IMR-90 (cell line): ENCODE results near the gene C15orf39. TPM values are rescaled to one million over a fixed set of nuclear protein-coding genes. Genes with fewer than 3 reads are reported as not detected.
A peak's percentile ranks its signal among the peaks of the same experiment; 100 is the strongest.

Experiments
- ATAC-seq: fragments of 200-7000 bp; cut with Tn5 transposase; 2 replicates; pipeline ENCODE4 v1.9.1; 2020; ENCODE audit warnings: low read depth, mild to moderate bottlenecking, moderate library complexity
- BruUV-seq: library from RNA; stranded (reverse); fragments of 400-500 nt; replicated peaks from 2 replicates; lab custom pipeline; 2021; lab: Mats Ljungman, UMichigan
- CTCF ChIA-PET: fragments of 300-600 bp; formaldehyde crosslinking; extraction: SDS; loops from one replicate; lab custom pipeline; 2021; ENCODE audit warnings: antibody characterized with exemption; lab: Yijun Ruan, JAX
- POLR2A ChIA-PET: fragments of 300-600 bp; sonication (Branson Sonifier 250); formaldehyde crosslinking; loops from one replicate; lab custom pipeline; 2022; ENCODE audit warnings: antibody characterized with exemption; ENCODE audit not compliant: unreplicated experiment; lab: Charles Lee
- DNase-seq: peaks from one replicate; pipeline ENCODE4 v3.0.0; 2013
- H2AFZ ChIP-seq: replicated peaks from 2 replicates; pipeline ENCODE3; 2013; ENCODE audit warnings: low read length, mild to moderate bottlenecking; ENCODE audit not compliant: poor library complexity
- H2AK5ac ChIP-seq: 2 replicates; pipeline ENCODE4 v1.6.1; 2013; ENCODE audit warnings: low read depth, low read length, inconsistent platforms
- H2AK9ac ChIP-seq: replicated peaks from 2 replicates; pipeline ENCODE3; 2013; ENCODE audit warnings: mild to moderate bottlenecking, low read depth, low read length, moderate library complexity; ENCODE audit not compliant: poor library complexity
- H2BK120ac ChIP-seq: 2 replicates; pipeline ENCODE4 v1.6.1; 2013; ENCODE audit warnings: low read depth, low read length, inconsistent platforms
- H2BK15ac ChIP-seq: 3 replicates; pipeline ENCODE4 v1.6.1; 2013; ENCODE audit warnings: low read depth, low read length, inconsistent platforms
- H2BK20ac ChIP-seq: 2 replicates; pipeline ENCODE4 v1.6.1; 2013; ENCODE audit warnings: low read depth, mild to moderate bottlenecking, inconsistent platforms, low read length, moderate library complexity
- H2BK5ac ChIP-seq: 2 replicates; pipeline ENCODE4 v1.6.1; 2013; ENCODE audit warnings: mild to moderate bottlenecking, low read depth, low read length, inconsistent platforms; ENCODE audit not compliant: poor library complexity, severe bottlenecking
- H3K14ac ChIP-seq: replicated peaks from 2 replicates; pipeline ENCODE4 v1.6.1; 2013; ENCODE audit warnings: low read depth, low read length, inconsistent platforms
- H3K18ac ChIP-seq: 2 replicates; pipeline ENCODE4 v1.6.1; 2013; ENCODE audit warnings: low read depth, low read length, control low read depth
- H3K23ac ChIP-seq: 2 replicates; pipeline ENCODE4 v1.6.1; 2013; ENCODE audit warnings: low read depth, low read length, inconsistent platforms
- H3K27ac ChIP-seq: 2 replicates; pipeline ENCODE4 v1.5.1; 2013; ENCODE audit warnings: mild to moderate bottlenecking, control low read depth, low read length; ENCODE audit not compliant: insufficient read depth
- H3K27me3 ChIP-seq: 2 replicates; pipeline ENCODE4 v1.6.1; 2013; ENCODE audit warnings: low read length; ENCODE audit not compliant: control insufficient read depth, insufficient read depth
- H3K36me3 ChIP-seq: 2 replicates; pipeline ENCODE4 v1.6.1; 2013; ENCODE audit warnings: low read length, mixed read lengths; ENCODE audit not compliant: control insufficient read depth, insufficient read depth
- H3K4ac ChIP-seq: 2 replicates; pipeline ENCODE4 v1.6.1; 2013; ENCODE audit warnings: low read depth, low read length, inconsistent platforms
- H3K4me1 ChIP-seq: 2 replicates; pipeline ENCODE4 v1.6.1; 2013; ENCODE audit warnings: low read length, mixed read lengths; ENCODE audit not compliant: control insufficient read depth, insufficient read depth
- H3K4me2 ChIP-seq: 2 replicates; pipeline ENCODE4 v1.6.1; 2013; ENCODE audit warnings: low read depth, mild to moderate bottlenecking, control low read depth, low read length, moderate library complexity
- H3K4me3 ChIP-seq: 2 replicates; pipeline ENCODE4 v1.5.1; 2013; ENCODE audit warnings: low read depth, mild to moderate bottlenecking, control low read depth, low read length, moderate library complexity; ENCODE audit not compliant: insufficient read depth
- H3K56ac ChIP-seq: 2 replicates; pipeline ENCODE4 v1.6.1; 2013; ENCODE audit warnings: low read length, inconsistent platforms; ENCODE audit not compliant: insufficient read depth; ENCODE audit errors: extremely low read depth
- H3K79me1 ChIP-seq, 2 experiments: 2 replicates each; pipeline ENCODE4 v1.6.1; 2013; ENCODE audit warnings: low read length in 2 of 2, inconsistent platforms in 1 of 2, low read depth in 1 of 2
- H3K9ac ChIP-seq: 2 replicates; pipeline ENCODE4 v1.6.1; 2013; ENCODE audit warnings: low read depth, low read length, control low read depth
- H3K9me1 ChIP-seq: 2 replicates; pipeline ENCODE4 v1.6.1; 2013; ENCODE audit warnings: low read length, inconsistent platforms; ENCODE audit not compliant: insufficient read depth
- H3K9me3 ChIP-seq: 2 replicates; pipeline ENCODE4 v1.6.1; 2013; ENCODE audit warnings: low read length; ENCODE audit not compliant: control insufficient read depth, insufficient read depth
- H4K20me1 ChIP-seq: 2 replicates; pipeline ENCODE4 v1.6.1; 2013; ENCODE audit warnings: low read length, inconsistent platforms; ENCODE audit not compliant: insufficient read depth
- H4K5ac ChIP-seq: 2 replicates; pipeline ENCODE4 v1.6.1; 2013; ENCODE audit warnings: mild to moderate bottlenecking, low read depth, low read length, control low read depth
- H4K8ac ChIP-seq, 2 experiments: 2 replicates each; pipeline ENCODE4 v1.6.1; 2013; ENCODE audit warnings: low read depth in 2 of 2, low read length in 2 of 2, control low read depth in 1 of 2, inconsistent platforms in 1 of 2
- H4K91ac ChIP-seq: 2 replicates; pipeline ENCODE4 v1.6.1; 2013; ENCODE audit warnings: low read depth, low read length, inconsistent platforms; ENCODE audit not compliant: insufficient read depth
- BHLHE40 ChIP-seq: fragments of 150-350 bp; IDR thresholded peaks from 2 replicates; pipeline ENCODE4 v1.6.1; 2016; ENCODE audit warnings: mild to moderate bottlenecking, low read depth, low read length
- CEBPB ChIP-seq: IDR thresholded peaks from 2 replicates; pipeline ENCODE4 v1.6.1; 2012; ENCODE audit warnings: low read depth, low read length, improper control_type of control experiment
- CHD1 ChIP-seq: IDR thresholded peaks from 2 replicates; pipeline ENCODE4 v1.6.1; 2012; ENCODE audit warnings: low read depth, low read length, improper control_type of control experiment
- CTCF ChIP-seq: conservative IDR thresholded peaks from 2 replicates; pipeline ENCODE4 v1.5.1; 2012; ENCODE audit warnings: mild to moderate bottlenecking, low read depth, low read length, improper control_type of control experiment
- ELK1 ChIP-seq: fragments of 150-350 bp; IDR thresholded peaks from 2 replicates; pipeline ENCODE4 v1.6.1; 2016; ENCODE audit warnings: low read depth, mild to moderate bottlenecking, low read length, moderate library complexity, borderline replicate concordance
- MAFK ChIP-seq: IDR thresholded peaks from 2 replicates; pipeline ENCODE4 v1.6.1; 2012; ENCODE audit warnings: low read depth, low read length, improper control_type of control experiment
- MAZ ChIP-seq: IDR thresholded peaks from 2 replicates; pipeline ENCODE4 v1.6.1; 2012; ENCODE audit warnings: low read depth, mild to moderate bottlenecking, low read length, improper control_type of control experiment, moderate library complexity, borderline replicate concordance
- MXI1 ChIP-seq: IDR thresholded peaks from 2 replicates; pipeline ENCODE4 v1.6.1; 2012; ENCODE audit warnings: low read depth, mild to moderate bottlenecking, low read length, moderate library complexity, borderline replicate concordance
- POLR2A ChIP-seq: IDR thresholded peaks from 2 replicates; pipeline ENCODE4 v1.6.1; 2012; ENCODE audit warnings: mild to moderate bottlenecking, low read depth, low read length
- RAD21 ChIP-seq: IDR thresholded peaks from 2 replicates; pipeline ENCODE4 v1.6.1; 2012; ENCODE audit warnings: low read length, improper control_type of control experiment
- RCOR1 ChIP-seq: IDR thresholded peaks from 2 replicates; pipeline ENCODE4 v1.6.1; 2012; ENCODE audit warnings: mild to moderate bottlenecking, low read length, improper control_type of control experiment; ENCODE audit not compliant: insufficient replicate concordance
- RFX5 ChIP-seq: IDR thresholded peaks from 2 replicates; pipeline ENCODE4 v1.8.0; 2012; ENCODE audit warnings: low read depth, mild to moderate bottlenecking, low read length, moderate library complexity
- SMC3 ChIP-seq: fragments of 150-350 bp; IDR thresholded peaks from 2 replicates; pipeline ENCODE4 v1.6.1; 2016; ENCODE audit warnings: low read depth, mild to moderate bottlenecking, antibody characterized with exemption, low read length, moderate library complexity
- USF2 ChIP-seq: fragments of 150-350 bp; IDR thresholded peaks from 2 replicates; pipeline ENCODE4 v1.6.1; 2017; ENCODE audit warnings: mild to moderate bottlenecking, antibody characterized with exemption, low read length, low read depth
- WGBS, 2 experiments: methylation state at CpG; one replicate each; pipeline versions ENCODE4 v1.1.5 to v1.1.7; 2013; ENCODE audit warnings: missing lambda C conversion rate in 2 of 2; ENCODE audit not compliant: insufficient read length in 1 of 2; ENCODE audit errors: extremely low coverage in 2 of 2; 5-methylcytosine and 5-hydroxymethylcytosine counted together
- dilution Hi-C: fragments of 300-500 bp; cut with HindIII; formaldehyde crosslinking; loops from one replicate; pipeline ENCODE4 v1.14.3; 2018; ENCODE audit warnings: low sequenced_read_pairs; ENCODE audit not compliant: unreplicated experiment
- in situ Hi-C: fragments of 300-500 bp; cut with MboI; formaldehyde crosslinking; loops from 3 replicates; pipeline ENCODE4 v1.14.3; 2019; ENCODE audit warnings: low sequenced_read_pairs, inconsistent platforms, mixed read lengths
- intact Hi-C: fragments of 100-400 bp; cut with micrococcal nuclease; formaldehyde crosslinking; loops from 2 replicates; pipeline ENCODE4 v1.10.0; 2022
- polyA plus RNA-seq, 3 experiments: library from polyadenylated mRNA; depleted of rRNA; stranded (reverse); fragments of >200 nt; gene quantifications; 2 replicates each; pipeline ENCODE4 v1.2.3, GENCODE V29; 2012; ENCODE audit warnings: low replicate concordance in 1 of 3
- total RNA-seq: library from RNA; depleted of rRNA; stranded (reverse); fragments of >200 nt; gene quantifications from 2 replicates; pipeline ENCODE4 v1.2.3, GENCODE V29; 2012

The C15orf39 gene
- total and polyA plus RNA-seq, 2 of the 4 experiments (the other 2 are of a cell fraction): 1.3 to 5.7 TPM

GRCh38 chr15:75178171-75178937, 23.3 kb upstream of the C15orf39 start:
- CTCF ChIA-PET: no interaction called here
- Histone ChIP-seq H3K23ac (no peak overlapping the region; the same call in 1 of the 2 replicates), H3K4ac (peak overlapping the region; percentile 6; the same call in 1 of the 2 replicates), H2BK15ac (no peak overlapping the region), H3K4me2 (peak overlapping the region; percentile 29; the same call in 1 of the 2 replicates), H3K27me3 (peaks cover 11% of the 10 kb centered on the region), H2AK5ac (no peak overlapping the region), H2BK120ac (peak overlapping the region; percentile 10; the same call in 1 of the 2 replicates), H3K56ac (no peak overlapping the region; the same call in 1 of the 2 replicates), H3K14ac (no peak overlapping the region), H3K4me1 (peaks cover 27% of the 10 kb centered on the region), H2BK20ac (0 out of 2 replicates have a peak overlapping the region, but pooled peaks have one; percentile 29), H3K9ac (no peak overlapping the region), H2AK9ac (no peak overlapping the region), H3K36me3 (no peaks in the 10 kb centered on the region), H2AFZ (peak overlapping the region; percentile 54), H4K8ac (peak overlapping the region; percentile 1 to 30; a peak in 1 of 4 replicates), H3K18ac (no peak overlapping the region), H4K20me1 (no peaks in the 10 kb centered on the region), H3K79me1 (no peaks in the 10 kb centered on the region), H3K27ac (no peak overlapping the region), H4K91ac (0 out of 2 replicates have a peak overlapping the region, but pooled peaks have one; percentile 12), H3K9me3 (no peaks in the 10 kb centered on the region), H4K5ac (no peak overlapping the region; the same call in 1 of the 2 replicates), H2BK5ac (no peak overlapping the region), H3K4me3 (no peak overlapping the region), H3K9me1 (peaks cover 2% of the 10 kb centered on the region; the same call in 1 of the 2 replicates)
- in situ Hi-C loops: no loop called here
- dilution Hi-C loops: no loop called here
- BruUV-seq: no TSS peak
- POLR2A ChIA-PET: no interaction called here
- ATAC-seq: peak; percentile 8; the same call in 1 of the 2 replicates
- 8% methylated on average over 8 of the region's 53 CpGs; no CpG with 5 or more reads in 1 of the 2 experiments for WGBS, 2 experiments
- intact Hi-C loops: no loop called here
- no peak for DNase-seq
- TF ChIP-seq RAD21: no peak
- TF ChIP-seq USF2: no peak
- no peak for TF ChIP-seq RFX5
- TF ChIP-seq CTCF: no peak
- TF ChIP-seq BHLHE40: no peak
- TF ChIP-seq MXI1: no peak
- TF ChIP-seq SMC3: no peak
- no peak for TF ChIP-seq RCOR1
- TF ChIP-seq CEBPB: no peak
- TF ChIP-seq POLR2A: no peak
- TF ChIP-seq CHD1: no peak
- TF ChIP-seq MAFK: no peak
- TF ChIP-seq MAZ: no peak
- TF ChIP-seq ELK1: no peak
